MG63 (cell line): ENCODE results near the gene RFTN1. TPM values are rescaled to one million over a fixed set of nuclear protein-coding genes. Genes with fewer than 3 reads are reported as not detected.
A peak's percentile ranks its signal among the peaks of the same experiment; 100 is the strongest.
"Not testable (repeated sequence)": the region's sequence is repeated elsewhere in the genome, so short reads cannot be mapped to it uniquely, and the experiment has no call there.

Experiments
- DNase-seq: peaks from one replicate; pipeline ENCODE4 v3.0.0-alpha.2; 2020
- H3K27me3 ChIP-seq: fragments of 250-450 bp; sonication (Bioruptor Pico); 2 replicates; pipeline ENCODE4 v1.5.1; 2020; ENCODE audit warnings: mild to moderate bottlenecking, moderate library complexity
- H3K36me3 ChIP-seq: fragments of 250-450 bp; sonication (Bioruptor Pico); 2 replicates; pipeline ENCODE4 v1.5.1; 2020; ENCODE audit warnings: mild to moderate bottlenecking, moderate library complexity
- H3K4me3 ChIP-seq: fragments of 250-450 bp; sonication (Bioruptor Pico); 2 replicates; pipeline ENCODE4 v1.5.1; 2020; ENCODE audit warnings: mild to moderate bottlenecking, moderate library complexity
- H3K9me3 ChIP-seq: fragments of 250-450 bp; sonication (Bioruptor Pico); 2 replicates; pipeline ENCODE4 v1.5.1; 2020; ENCODE audit warnings: mild to moderate bottlenecking, moderate library complexity
- total RNA-seq: library from RNA; depleted of rRNA; stranded (reverse); fragments of >200 nt; shearing (Covaris generic); gene quantifications from 2 replicates; pipeline ENCODE4 v1.2.3, GENCODE V29; 2014; ENCODE audit warnings: low replicate concordance

The RFTN1 gene
- total RNA-seq, 1 experiment from 2014 or later: 44.1 TPM

DNA sequence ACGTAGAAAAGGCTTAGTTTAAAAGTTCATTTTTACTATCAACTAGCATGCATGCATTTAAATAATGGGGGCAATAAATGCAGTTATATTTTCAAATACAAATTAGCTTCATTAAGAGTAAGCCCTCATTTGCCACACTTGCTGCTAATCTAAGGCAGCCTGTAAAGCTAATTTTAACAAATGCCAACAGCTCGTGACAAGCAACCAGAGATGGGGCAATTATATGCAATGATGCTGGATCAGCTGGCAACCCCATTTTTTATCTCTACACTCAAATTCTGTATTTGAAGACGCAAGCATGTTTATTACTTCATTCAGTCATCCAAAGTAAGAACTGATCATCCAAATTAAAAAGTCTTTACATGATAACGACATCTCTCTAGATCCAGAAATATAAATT is 12.1 kb downstream of the RFTN1 start:
- DNase-seq: no peak
- H3K27me3 ChIP-seq: no peaks in the 10 kb centered on the region
- H3K36me3 ChIP-seq: peaks cover 2% of the 10 kb centered on the region; the same call in 1 of the 2 replicates
- no peaks in the 10 kb centered on the region for H3K9me3 ChIP-seq
- H3K4me3 ChIP-seq: no peak overlapping the region

DNA sequence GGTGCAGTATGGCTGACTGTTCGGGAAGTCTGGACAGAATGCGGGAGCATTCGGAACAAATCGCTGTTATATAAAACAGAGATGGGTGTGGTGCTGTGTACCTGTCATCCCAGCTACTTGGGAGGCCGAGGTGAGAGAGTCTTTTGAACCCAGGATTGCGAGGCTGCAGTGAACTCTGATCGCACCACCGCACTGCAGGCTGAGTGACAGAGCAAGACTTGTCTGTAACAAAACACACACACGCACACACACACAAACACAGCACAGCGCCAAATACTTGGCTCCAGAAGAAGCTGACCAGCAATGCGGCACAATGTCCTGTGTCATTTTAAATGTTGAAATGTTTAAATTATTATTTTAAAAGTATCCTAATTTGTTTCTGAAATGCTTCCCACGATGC is 12.6 kb downstream of the RFTN1 start:
- no peaks in the 10 kb centered on the region for H3K9me3 ChIP-seq
- peaks cover 2% of the 10 kb centered on the region; the same call in 1 of the 2 replicates for H3K36me3 ChIP-seq
- H3K27me3 ChIP-seq: no peaks in the 10 kb centered on the region
- no peak for DNase-seq
- no peak overlapping the region for H3K4me3 ChIP-seq

DNA sequence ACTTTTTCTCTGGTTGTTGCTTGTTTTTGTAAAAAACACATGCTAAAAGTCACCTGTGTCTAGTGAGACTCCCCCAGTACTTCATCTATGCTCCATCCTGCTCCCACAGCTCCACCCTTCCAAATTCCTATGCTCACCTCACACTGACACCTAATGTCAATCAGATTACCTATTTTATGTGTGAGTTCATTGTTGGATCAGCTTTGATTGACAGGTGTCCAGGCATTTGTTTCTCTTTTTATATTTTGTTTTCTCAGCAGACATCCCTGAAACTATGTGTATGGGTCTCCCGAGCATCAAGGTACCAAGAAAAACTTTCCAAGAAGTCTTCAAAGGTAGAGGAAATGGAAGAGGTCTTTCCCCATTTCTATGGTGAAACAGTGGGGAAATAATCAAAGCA is 13.4 kb downstream of the RFTN1 start:
- no peak for DNase-seq
- Histone ChIP-seq H3K36me3 (no peaks in the 10 kb centered on the region; the same call in 1 of the 2 replicates), H3K4me3 (no peak overlapping the region), H3K27me3 (no peaks in the 10 kb centered on the region), H3K9me3 (no peaks in the 10 kb centered on the region)

DNA sequence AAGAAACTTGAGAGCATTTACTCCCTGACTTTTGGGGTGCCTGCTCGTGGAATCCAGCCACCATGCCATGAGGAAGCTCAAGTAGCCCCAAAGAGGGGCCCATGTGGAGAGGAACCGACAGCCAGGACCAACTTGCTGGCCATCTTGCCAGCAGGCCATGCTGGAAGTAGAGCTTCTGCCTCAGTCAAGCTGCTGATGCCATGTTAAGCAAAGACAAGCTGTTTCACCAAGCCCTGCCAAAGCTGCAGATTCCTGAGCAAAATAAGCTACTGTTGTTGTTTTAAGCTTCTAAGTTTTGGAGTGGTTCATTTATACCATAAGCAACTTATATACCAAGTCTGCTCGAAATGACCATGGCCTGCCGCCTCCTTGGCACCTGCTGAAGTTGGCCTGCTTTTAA is 14.1 kb downstream of the RFTN1 start:
- Histone ChIP-seq H3K9me3 (no peaks in the 10 kb centered on the region), H3K27me3 (no peaks in the 10 kb centered on the region), H3K4me3 (no peak overlapping the region), H3K36me3 (no peaks in the 10 kb centered on the region)
- DNase-seq: no peak

DNA sequence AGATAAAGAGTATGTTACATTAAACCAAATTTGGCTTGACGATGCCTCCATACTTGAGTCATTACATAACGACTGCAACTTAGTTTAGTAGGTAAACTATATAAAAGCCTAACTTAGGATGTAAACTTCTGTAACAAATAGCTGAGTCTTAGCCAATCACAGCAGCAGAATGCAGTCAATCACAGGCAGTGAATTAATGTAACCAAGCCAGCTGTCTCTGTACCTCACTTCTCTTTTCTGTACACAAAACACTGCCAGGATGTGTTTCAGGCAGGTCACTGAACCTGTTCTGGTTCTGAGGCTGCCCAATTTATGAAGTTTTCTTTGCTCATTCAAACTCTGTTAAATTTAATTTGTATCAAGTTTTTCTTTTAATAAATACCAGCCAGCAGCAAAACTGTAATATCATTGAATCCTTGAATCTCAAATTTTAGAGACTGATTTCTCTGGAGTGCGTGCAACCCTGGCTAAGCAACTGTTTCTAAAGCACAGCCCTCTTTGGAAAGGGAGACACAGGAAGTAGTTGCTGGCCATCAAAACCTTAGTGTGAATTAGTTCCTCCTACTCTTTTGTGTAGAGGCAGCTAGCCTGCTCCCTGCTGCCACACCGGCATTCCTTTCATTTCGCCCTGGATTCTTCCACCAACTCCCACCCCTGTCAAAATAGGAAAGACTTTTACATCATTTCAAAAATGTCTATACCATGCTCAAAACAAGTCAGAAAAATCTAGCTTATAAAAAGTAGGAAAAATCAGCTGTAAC is 15.2 kb downstream of the RFTN1 start:
- Histone ChIP-seq H3K27me3 (no peaks in the 10 kb centered on the region), H3K4me3 (no peak overlapping the region), H3K36me3 (no peaks in the 10 kb centered on the region), H3K9me3 (no peaks in the 10 kb centered on the region)
- no peak for DNase-seq

DNA sequence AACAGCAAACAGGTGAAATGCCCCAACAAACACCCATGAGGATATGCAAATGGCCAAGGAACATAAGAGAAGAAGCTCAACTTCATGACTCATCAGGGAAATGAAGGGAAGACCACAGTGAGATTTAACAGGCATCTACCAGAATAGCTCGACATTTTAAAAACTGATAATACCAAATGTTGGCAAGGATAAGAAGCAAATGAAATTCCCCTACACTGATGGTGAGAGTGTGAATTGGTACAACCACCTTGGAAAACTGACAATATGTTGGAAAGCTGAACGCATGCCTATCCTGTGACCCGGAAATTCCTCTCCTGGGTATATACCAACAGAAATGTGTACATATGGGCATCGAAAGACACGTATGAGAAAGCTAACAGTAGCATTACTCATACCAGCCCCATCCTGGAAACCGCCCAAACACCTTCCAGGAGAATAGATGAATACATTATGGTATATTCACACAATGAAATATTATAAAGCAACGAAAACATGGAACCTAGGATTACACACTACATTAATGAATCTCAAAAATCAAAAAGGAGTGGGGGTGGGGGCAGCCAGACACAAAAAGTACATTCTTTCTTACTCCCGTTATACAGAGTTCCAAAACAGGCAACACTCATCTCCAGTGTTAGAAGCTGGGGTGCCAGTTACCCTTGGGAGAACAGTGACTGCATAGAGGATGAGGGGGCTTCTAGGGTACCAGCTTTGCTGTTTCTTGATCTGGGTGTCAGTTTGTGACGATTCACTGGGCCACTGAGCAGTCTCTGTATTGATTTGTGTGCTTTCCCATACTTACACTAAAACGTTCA is 16.9 kb downstream of the RFTN1 start:
- no peak overlapping the region for H3K4me3 ChIP-seq
- DNase-seq: peak; percentile 45
- H3K9me3 ChIP-seq: no peaks in the 10 kb centered on the region
- no peaks in the 10 kb centered on the region for H3K36me3 ChIP-seq
- H3K27me3 ChIP-seq: no peaks in the 10 kb centered on the region

DNA sequence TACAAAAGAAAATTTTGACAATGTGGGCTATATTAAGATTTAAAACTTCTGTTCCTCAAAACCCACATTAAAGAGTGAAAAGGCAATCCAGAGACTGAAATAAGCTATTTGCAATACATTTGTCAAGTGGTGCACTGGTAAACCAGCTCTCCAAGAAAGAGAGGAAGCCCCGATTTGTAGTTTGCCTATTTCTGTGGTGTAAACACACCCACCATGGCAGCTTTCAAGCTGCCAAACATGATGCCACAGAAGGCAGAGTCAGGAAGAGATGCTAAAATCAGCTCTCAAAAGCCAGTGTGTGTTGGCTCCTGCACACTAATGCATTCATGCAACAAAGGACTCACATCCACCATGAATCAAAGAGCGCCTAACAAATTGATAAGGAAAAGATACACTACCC is 17.5 kb downstream of the RFTN1 start:
- no peaks in the 10 kb centered on the region for H3K36me3 ChIP-seq
- H3K9me3 ChIP-seq: no peaks in the 10 kb centered on the region
- DNase-seq: no peak
- no peaks in the 10 kb centered on the region for H3K27me3 ChIP-seq
- no peak overlapping the region for H3K4me3 ChIP-seq

DNA sequence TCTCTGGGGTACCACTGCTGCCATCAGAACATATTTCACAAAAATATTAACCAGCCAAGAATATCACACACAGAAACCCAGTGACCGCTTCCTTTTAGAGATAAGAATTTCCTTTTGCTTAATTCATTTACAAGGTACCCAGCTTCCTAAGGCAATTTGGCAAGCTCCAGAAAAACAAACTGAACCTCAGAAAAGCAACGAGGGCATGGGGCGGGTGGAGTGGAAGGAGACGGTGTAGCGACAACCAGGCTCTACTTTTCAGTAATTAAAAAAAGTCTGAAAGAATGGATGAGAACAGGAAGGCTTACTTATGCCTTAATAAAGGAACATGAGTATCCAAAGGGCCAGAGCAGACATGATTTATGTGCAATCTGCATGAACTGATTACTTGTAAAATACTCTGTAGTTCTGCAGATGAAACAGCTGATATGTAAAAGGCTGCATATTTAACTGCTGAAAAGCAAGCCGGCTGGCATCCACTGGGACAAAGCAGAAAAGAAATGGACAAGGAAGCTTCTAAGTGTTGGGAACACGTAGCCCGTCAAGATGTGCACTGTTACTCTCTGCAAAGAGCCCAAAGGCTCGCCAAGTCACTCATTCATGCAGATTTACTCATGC is 18.6 kb downstream of the RFTN1 start:
- no peak overlapping the region for H3K4me3 ChIP-seq
- H3K36me3 ChIP-seq: no peaks in the 10 kb centered on the region
- no peaks in the 10 kb centered on the region for H3K9me3 ChIP-seq
- no peaks in the 10 kb centered on the region for H3K27me3 ChIP-seq
- no peak for DNase-seq

DNA sequence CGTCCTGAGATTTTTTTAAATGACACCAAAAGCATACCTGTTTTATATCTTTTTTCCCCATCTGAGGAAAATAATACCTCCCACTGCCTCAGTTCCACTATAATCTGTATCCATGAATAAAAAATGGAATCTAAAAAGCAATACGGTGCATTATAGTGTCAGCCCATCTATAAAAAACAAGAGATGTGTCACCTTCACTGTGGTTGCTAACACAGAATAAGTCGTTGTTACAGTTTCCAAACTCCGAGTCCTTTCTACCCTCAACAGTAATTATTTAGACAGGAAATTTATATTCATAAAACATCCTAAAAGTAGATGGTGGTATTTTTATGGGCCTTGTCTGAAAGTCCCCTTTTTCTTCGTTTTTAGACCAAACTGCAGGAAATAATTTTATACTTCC is 19.4 kb downstream of the RFTN1 start:
- Histone ChIP-seq H3K27me3 (no peaks in the 10 kb centered on the region), H3K36me3 (no peaks in the 10 kb centered on the region), H3K9me3 (no peaks in the 10 kb centered on the region), H3K4me3 (no peak overlapping the region)
- no peak for DNase-seq

DNA sequence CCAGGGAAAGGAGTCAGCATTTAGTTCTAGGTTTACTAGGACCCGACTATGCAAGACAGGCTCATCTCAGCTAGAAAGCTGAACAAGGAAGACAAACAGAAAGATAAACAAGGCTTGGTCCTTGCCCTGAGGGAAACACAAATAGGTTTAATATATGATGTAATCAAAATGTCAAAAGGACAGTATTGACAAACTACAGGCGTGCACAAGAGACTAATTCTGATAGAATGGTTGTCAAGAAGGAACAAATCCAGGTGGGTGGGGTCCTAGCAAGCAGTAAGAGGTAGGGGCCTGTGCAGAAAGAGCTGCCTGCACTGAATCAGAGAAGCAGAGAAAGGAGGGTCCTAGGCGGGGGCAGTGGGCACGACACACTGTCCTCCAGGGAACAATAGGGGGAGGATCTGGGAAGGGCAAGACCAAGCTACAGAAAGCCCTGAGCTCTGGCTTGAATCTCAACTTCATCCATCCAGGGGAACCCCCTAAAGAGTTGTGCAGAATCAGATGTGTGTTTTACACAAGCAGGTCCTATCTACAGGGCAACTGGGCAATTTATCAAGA is 23.4 kb downstream of the RFTN1 start:
- no peak overlapping the region for H3K4me3 ChIP-seq
- H3K9me3 ChIP-seq: no peaks in the 10 kb centered on the region
- H3K27me3 ChIP-seq: no peaks in the 10 kb centered on the region
- no peak for DNase-seq
- H3K36me3 ChIP-seq: peaks cover 5% of the 10 kb centered on the region

DNA sequence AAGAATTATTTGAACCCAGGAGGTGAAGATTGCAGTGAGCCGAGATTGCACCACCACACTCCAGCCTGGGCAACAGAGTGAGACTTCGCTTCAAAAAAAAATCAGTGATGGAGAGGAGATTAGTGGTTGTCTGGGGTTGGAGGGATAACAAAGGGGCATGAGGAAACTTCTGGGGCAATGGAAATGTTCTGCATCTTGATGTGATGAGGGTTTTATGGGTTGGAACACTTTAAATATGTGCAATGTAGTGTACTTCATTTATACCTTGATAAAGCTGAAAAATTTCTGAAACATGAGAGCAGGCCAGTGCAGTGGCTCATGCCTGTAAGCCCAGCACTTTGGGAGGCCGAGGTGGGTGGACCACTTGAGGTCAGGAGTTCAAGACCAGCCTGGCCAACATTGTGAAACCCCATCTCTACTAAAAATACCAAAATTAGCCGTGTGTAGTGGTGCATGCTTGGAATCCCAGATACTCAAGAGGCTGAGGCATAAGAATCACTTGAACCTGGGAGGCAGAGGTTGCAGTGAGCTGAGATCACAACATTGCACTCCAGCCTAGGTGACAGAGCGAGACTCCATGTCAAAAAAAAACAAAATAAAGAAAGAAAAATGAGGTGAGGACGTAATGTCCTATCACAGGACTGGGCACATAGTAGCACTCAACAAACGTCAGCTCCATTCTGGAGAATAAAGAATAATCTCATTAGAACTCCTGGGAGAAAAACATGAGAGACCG is 24.0 kb downstream of the RFTN1 start:
- not testable (repeated sequence) for H3K36me3 ChIP-seq, H3K9me3 ChIP-seq, H3K4me3 ChIP-seq, H3K27me3 ChIP-seq, DNase-seq

DNA sequence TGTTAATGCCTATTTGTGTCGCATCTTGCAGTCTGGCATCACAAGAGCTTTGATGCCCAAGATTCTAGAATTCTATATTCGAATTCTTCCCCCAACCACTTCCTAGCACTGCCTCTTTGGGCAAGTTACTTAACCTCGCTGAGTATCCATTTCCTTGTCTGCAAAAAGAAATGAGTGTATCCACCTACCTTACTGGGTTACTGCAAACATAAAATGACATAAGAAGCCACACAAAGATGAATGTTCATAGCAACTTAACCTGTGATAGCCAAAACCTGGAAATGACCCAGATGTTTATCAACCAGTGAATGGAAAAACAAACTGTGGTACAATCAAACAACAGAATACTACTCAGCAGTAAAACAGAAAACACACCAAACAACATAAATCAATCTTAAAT is 24.9 kb downstream of the RFTN1 start:
- H3K4me3 ChIP-seq: no peak overlapping the region
- no peaks in the 10 kb centered on the region for H3K9me3 ChIP-seq
- H3K27me3 ChIP-seq: no peaks in the 10 kb centered on the region
- peaks cover 5% of the 10 kb centered on the region for H3K36me3 ChIP-seq
- DNase-seq: no peak

DNA sequence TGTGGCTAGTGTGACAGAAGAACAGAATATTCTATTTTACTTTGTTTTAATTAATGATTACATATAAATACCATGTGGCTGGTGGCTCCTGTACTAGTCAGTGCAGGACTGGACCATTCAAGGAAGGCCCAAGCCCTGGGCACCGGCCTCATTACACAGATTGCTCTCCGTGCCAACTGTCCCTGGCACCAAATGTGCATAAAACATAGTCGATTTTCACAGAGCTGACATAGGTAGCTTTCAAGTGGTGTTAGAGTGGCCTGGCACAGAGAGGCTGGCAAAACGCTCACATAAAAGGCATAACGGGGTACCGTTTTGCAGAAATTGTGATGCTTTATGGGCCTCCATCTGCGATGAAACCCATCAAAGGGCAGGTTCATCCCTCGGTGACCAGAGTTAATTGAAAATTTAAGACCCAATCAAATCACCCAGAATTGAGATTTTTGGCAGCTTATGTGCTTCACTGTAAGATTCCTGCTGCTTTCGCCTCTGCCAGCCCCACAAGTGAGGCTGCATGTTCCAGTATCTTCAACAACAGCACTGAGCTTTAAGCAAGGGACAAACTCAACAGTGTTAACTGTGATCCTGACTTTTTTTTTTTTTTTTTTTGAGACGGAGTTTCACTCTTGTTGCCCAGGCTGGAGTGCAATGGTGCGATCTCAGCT is 25.9 kb downstream of the RFTN1 start:
- no peak for DNase-seq
- Histone ChIP-seq H3K9me3 (no peaks in the 10 kb centered on the region), H3K36me3 (peaks cover 5% of the 10 kb centered on the region), H3K27me3 (no peaks in the 10 kb centered on the region), H3K4me3 (no peak overlapping the region)

DNA sequence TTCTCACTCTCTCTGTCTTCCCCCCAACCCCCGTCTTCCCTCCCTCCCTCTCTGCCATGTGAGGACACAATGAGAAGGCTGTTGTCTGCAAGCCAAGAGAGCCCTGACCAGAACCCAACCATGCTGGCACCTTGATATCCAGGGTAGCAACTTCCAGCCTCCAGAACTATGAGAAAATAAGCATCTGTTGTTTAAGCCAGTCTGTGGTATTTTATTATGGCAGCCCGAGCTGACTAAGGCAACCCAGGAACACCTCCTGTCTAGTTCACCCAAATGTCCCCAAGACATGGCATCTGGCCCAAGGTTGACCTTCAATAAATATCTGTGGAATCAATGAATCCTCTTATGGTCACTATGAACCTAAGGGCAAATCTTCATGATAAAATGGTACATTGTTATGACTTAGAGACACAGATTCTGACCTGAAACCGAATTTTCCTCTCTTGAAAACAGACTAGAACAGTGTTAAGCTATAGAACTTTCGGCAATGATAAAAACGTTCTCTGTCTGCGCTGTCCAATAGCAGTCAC is 26.5 kb downstream of the RFTN1 start:
- no peak for DNase-seq
- H3K27me3 ChIP-seq: no peaks in the 10 kb centered on the region
- no peaks in the 10 kb centered on the region for H3K9me3 ChIP-seq
- no peak overlapping the region for H3K4me3 ChIP-seq
- peaks cover 5% of the 10 kb centered on the region for H3K36me3 ChIP-seq

DNA sequence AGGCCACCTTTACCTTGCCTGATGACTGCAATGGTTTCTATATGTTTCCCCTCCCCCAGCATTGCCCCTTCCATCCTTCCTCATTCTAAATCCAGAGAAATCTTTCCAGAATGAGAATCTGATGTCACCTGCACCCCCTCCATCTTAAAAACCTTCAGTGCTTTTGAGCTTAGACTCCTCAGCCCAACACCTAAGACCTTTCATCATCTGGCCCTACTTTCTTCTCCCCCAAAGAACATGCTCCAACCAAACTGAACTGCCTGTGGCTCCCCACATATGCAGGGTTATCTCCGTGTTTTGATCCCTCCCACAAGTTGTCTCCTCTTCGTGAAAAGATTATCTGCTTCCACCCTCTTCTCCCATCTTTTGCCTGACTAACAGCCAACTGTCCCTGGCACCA is 27.3 kb downstream of the RFTN1 start:
- no peak for DNase-seq
- no peaks in the 10 kb centered on the region for H3K9me3 ChIP-seq
- H3K27me3 ChIP-seq: no peaks in the 10 kb centered on the region
- no peak overlapping the region for H3K4me3 ChIP-seq
- peaks cover 5% of the 10 kb centered on the region for H3K36me3 ChIP-seq

DNA sequence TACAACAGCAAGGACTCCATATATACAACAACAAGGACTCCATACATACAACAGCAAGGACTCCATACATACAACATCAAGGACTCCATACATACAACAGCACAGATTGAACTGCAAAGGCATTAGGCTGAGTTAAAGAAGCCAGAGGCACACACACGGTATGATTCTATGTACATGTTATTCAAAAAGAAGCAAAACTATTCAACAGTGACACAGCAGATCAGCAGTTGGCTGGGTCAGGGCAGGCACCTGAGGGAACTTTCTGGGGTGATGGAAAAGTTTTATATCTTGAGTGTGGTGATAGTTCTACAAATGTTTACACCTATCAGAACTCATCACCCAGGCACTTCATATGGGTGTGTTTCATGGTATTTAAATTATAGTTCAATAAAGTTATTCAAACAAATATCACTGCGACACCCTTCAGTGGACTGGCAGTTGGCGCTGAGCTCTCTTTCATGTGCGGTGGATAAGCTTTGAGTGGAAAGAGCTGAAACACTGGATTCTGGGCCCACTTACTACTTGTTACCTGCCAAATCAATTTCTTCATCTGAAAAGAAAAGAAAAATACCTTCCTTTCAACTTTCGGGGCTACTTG is 28.0 kb downstream of the RFTN1 start:
- H3K9me3 ChIP-seq: no peaks in the 10 kb centered on the region
- no peak for DNase-seq
- peaks cover 5% of the 10 kb centered on the region for H3K36me3 ChIP-seq
- H3K27me3 ChIP-seq: no peaks in the 10 kb centered on the region
- H3K4me3 ChIP-seq: no peak overlapping the region
